PC-3 (cell line): ENCODE results near the gene EFNB3. TPM values are rescaled to one million over a fixed set of nuclear protein-coding genes. Genes with fewer than 3 reads are reported as not detected.

ENCODE experiments used
- ATAC-seq: fragments of 200-7000 bp; cut with Tn5 transposase; 2 replicates; pipeline ENCODE4 v1.9.1; 2020; ENCODE audit warnings: mild to moderate bottlenecking, moderate library complexity
- BruUV-seq: library from RNA; stranded (reverse); fragments of 400-500 nt; replicated peaks from 2 replicates; lab custom pipeline; 2021; lab: Mats Ljungman, UMichigan
- CTCF ChIA-PET: fragments of 300-600 bp; sonication (Branson Sonifier 250); formaldehyde crosslinking; loops from one replicate; lab custom pipeline; 2022; ENCODE audit warnings: antibody characterized with exemption; lab: Charles Lee
- POLR2A ChIA-PET: fragments of 300-600 bp; sonication (Branson Sonifier 250); formaldehyde crosslinking; loops from one replicate; lab custom pipeline; 2022; ENCODE audit warnings: antibody characterized with exemption; ENCODE audit not compliant: unreplicated experiment; lab: Charles Lee
- DNase-seq: peaks from one replicate; pipeline ENCODE4 v3.0.0-alpha.2; 2015
- H2AFZ ChIP-seq: fragments of 300-600 bp; sonication (generic); 2 replicates; pipeline ENCODE4 v1.6.0; 2016; ENCODE audit warnings: antibody characterized with exemption, low read length
- H3F3A ChIP-seq: fragments of 300-600 bp; sonication (generic); one replicate; pipeline ENCODE4 v1.6.0; 2017; ENCODE audit warnings: antibody characterized with exemption, low read length, control low read depth, mild to moderate bottlenecking; ENCODE audit not compliant: unreplicated experiment
- H3K27ac ChIP-seq: fragments of 300-600 bp; sonication (generic); 2 replicates; pipeline ENCODE4 v1.5.1; 2016; ENCODE audit warnings: mild to moderate bottlenecking, low read length
- H3K27me3 ChIP-seq: fragments of 300-600 bp; sonication (generic); 2 replicates; pipeline ENCODE4 v1.6.1; 2016; ENCODE audit warnings: low read length, mixed read lengths
- H3K36me3 ChIP-seq: fragments of 300-600 bp; sonication (generic); 2 replicates; pipeline ENCODE4 v1.6.1; 2016; ENCODE audit warnings: low read depth, mixed run types, low read length, mixed read lengths
- H3K4me1 ChIP-seq: fragments of 300-600 bp; sonication (generic); 2 replicates; pipeline ENCODE4 v1.5.1; 2016; ENCODE audit warnings: low read length; ENCODE audit not compliant: insufficient read depth
- H3K4me2 ChIP-seq: fragments of 300-600 bp; sonication (generic); 2 replicates; pipeline ENCODE4 v1.6.0; 2016; ENCODE audit warnings: low read length
- H3K4me3 ChIP-seq: fragments of 300-600 bp; sonication (generic); 2 replicates; pipeline ENCODE4 v1.5.1; 2016; ENCODE audit warnings: mild to moderate bottlenecking, low read length, mixed read lengths
- H3K79me2 ChIP-seq: fragments of 300-600 bp; sonication (generic); 2 replicates; pipeline ENCODE4 v1.6.1; 2017; ENCODE audit warnings: low read length, mixed read lengths
- H3K9ac ChIP-seq: fragments of 300-600 bp; sonication (generic); 2 replicates; pipeline ENCODE4 v1.6.0; 2016; ENCODE audit warnings: mild to moderate bottlenecking, low read length
- H3K9me2 ChIP-seq: fragments of 300-600 bp; sonication (generic); replicated peaks from 2 replicates; pipeline ENCODE4 v1.6.1; 2016; ENCODE audit warnings: mixed run types, low read length, mixed read lengths
- H3K9me3 ChIP-seq: fragments of 300-600 bp; sonication (generic); 2 replicates; pipeline ENCODE4 v1.6.1; 2016; ENCODE audit warnings: low read length, mixed read lengths
- H4K20me1 ChIP-seq: fragments of 300-600 bp; sonication (generic); 2 replicates; pipeline ENCODE4 v1.6.1; 2016; ENCODE audit warnings: low read length, mixed read lengths
- EZH2 ChIP-seq: fragments of 300-600 bp; sonication (generic); IDR thresholded peaks from one replicate; pipeline ENCODE4 v1.6.1; 2017; ENCODE audit warnings: antibody characterized with exemption, mild to moderate bottlenecking, low read length; ENCODE audit not compliant: unreplicated experiment
- EZH2phosphoT487 ChIP-seq: fragments of 300-600 bp; sonication (generic); IDR thresholded peaks from 2 replicates; pipeline ENCODE4 v1.6.1; 2018; ENCODE audit warnings: mild to moderate bottlenecking, antibody characterized with exemption, low read length, borderline replicate concordance
- intact Hi-C: fragments of 100-400 bp; cut with micrococcal nuclease; formaldehyde crosslinking; loops from 2 replicates; pipeline ENCODE4 v1.9.0; 2023
- total RNA-seq: library from RNA; depleted of rRNA; stranded (reverse); fragments of >200 nt; gene quantifications from 2 replicates; pipeline ENCODE4 v1.2.3, GENCODE V29; 2014
- TF ChIP-seq, protein P1 (sequence below): fragments of 300-600 bp; sonication (generic); conservative IDR thresholded peaks from 2 replicates; pipeline ENCODE4 v1.5.1; 2017; ENCODE audit warnings: antibody characterized with exemption, low read depth, mild to moderate bottlenecking, low read length

EFNB3 gene
- total RNA-seq, 1 experiment from 2014 or later = 4.9 TPM

DNA sequence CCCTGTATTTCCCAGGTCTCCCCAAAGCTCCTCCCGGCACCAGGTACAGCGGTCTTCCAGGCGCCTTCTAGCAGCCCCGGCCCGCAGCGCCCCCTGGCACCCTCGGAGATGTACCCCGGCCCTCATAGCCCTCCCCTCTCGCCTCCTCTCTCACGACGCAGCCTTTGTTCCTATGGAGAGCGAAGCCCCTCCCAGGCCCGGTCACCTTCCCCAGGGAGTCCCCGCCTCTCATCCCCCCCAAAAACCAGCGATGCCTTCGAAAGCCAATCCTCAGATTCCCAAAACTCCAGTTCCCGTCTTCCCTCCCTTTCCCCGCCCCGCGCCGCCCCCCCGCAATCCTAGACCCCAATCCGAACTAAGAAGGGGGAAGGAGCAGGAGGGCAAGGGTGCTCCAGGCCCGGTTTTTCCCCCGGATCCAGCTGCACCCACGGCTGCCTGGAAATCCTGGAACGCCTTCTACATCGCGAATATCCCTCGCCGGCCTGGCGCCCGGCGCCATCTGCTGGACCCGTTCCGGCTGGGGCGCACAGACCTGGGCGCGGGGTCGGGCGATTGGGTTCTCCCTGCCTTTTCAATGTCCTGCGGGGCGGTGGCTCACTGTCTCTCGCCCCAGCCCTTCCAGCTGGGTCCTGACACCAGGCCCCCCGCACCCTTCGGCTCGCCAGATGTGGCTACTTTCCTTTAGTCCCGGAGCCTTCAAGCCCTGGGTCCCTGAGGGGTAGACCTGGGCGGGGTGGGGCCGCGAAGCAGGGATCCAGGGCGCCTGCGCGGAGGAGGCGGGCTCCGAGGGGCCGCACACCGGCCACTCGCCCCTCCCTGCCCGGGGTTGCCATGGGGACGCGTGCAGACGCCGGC, 12.1 kb downstream of the EFNB3 start, which contains the start of gene DNAH2:
Gene DNAH2 (plus strand): TSS at position 844 of the 855 bp plus-strand sequence. CDS start 1,991 bp downstream, outside the sequence.
- Histone ChIP-seq H3K27me3 (no peaks in the 10 kb centered on the region), H4K20me1 (no peaks in the 10 kb centered on the region), H3K9ac (peak within 1 kb of the TSS; percentile 74), H2AFZ (peak within 1 kb of the TSS; percentile 99), H3K79me2 (no peaks in the 10 kb centered on the region), H3K9me2 (no peaks in the 10 kb centered on the region), H3K36me3 (no peaks in the 10 kb centered on the region), H3K9me3 (no peaks in the 10 kb centered on the region), H3K27ac (no peak within 1 kb of the TSS), H3F3A (no peaks in the 10 kb centered on the region), H3K4me2 (peak within 1 kb of the TSS; percentile 91), H3K4me3 (peak within 1 kb of the TSS; percentile 84), H3K4me1 (peaks cover 7% of the 10 kb centered on the region)
- peak; percentile 65 for DNase-seq
- TF ChIP-seq EZH2phosphoT487 = no peak
- TF ChIP-seq, protein P1, sequence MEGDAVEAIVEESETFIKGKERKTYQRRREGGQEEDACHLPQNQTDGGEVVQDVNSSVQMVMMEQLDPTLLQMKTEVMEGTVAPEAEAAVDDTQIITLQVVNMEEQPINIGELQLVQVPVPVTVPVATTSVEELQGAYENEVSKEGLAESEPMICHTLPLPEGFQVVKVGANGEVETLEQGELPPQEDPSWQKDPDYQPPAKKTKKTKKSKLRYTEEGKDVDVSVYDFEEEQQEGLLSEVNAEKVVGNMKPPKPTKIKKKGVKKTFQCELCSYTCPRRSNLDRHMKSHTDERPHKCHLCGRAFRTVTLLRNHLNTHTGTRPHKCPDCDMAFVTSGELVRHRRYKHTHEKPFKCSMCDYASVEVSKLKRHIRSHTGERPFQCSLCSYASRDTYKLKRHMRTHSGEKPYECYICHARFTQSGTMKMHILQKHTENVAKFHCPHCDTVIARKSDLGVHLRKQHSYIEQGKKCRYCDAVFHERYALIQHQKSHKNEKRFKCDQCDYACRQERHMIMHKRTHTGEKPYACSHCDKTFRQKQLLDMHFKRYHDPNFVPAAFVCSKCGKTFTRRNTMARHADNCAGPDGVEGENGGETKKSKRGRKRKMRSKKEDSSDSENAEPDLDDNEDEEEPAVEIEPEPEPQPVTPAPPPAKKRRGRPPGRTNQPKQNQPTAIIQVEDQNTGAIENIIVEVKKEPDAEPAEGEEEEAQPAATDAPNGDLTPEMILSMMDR = peak; percentile 53
- ChIA-PET CTCF (interaction anchor here (0.7 kb wide), 1 partner anchor 14 kb away, joined by 19 read pairs; no protein-coding TSS in a partner anchor), POLR2A (no interaction called here)
- intact Hi-C loops = no loop called here
- ATAC-seq = peak; percentile 86
- no TSS peak for BruUV-seq

DNA sequence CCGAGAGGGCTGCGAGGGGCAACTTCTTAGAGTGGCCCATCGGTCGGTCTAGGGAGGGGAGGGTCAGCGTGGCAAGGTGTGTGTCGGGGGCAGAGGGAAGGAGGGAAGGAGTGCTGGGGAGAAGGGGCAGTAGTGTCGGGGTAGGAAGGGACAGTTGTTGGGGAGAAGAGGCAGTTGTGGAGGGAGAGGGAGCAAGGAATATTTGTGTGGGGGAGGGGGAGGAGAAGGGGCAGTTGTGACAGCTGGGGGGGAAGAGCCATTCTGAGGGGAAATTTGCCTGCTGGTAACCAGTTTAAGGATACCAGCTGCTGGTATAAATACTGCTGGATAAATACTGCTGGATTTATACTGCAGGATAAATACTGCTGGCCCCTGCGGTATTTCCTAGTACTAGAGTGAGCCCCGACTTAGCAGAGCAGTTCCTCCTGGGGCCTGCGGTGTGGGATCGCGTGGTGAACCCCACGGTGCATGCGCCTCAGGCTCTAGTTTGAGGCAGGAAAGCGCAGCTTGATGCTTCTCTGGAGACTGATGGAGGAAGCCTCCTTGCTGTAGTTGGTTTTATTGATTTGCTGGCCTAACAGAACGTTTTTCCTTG, 12.9 kb downstream of the EFNB3 start:
- Histone ChIP-seq H3F3A (no peaks in the 10 kb centered on the region), H3K9ac (peak overlapping the region; percentile 74), H3K4me3 (peak overlapping the region; percentile 84), H3K4me2 (peak overlapping the region; percentile 91), H3K4me1 (peaks cover 7% of the 10 kb centered on the region), H3K27me3 (no peaks in the 10 kb centered on the region), H3K36me3 (no peaks in the 10 kb centered on the region), H4K20me1 (no peaks in the 10 kb centered on the region), H3K9me2 (no peaks in the 10 kb centered on the region), H3K27ac (no peak overlapping the region), H3K9me3 (no peaks in the 10 kb centered on the region), H3K79me2 (no peaks in the 10 kb centered on the region), H2AFZ (peak overlapping the region; percentile 99)
- intact Hi-C loops = no loop called here
- DNase-seq = no peak
- CTCF ChIA-PET = interaction anchor here (0.7 kb wide), 1 partner anchor 14 kb away, joined by 19 read pairs; no protein-coding TSS in a partner anchor
- TF ChIP-seq, protein P1 = no peak
- TF ChIP-seq EZH2 (no peak), EZH2phosphoT487 (no peak)
- POLR2A ChIA-PET = no interaction called here
- no peak for ATAC-seq
- no TSS peak for BruUV-seq
